Neuronal stem cell (in vitro differentiated cells): ENCODE data around the gene C2orf42.
A peak's percentile ranks its signal among the peaks of the same experiment; 100 is the strongest.
"Not testable (repeated sequence)": the region's sequence is repeated elsewhere in the genome, so short reads cannot be mapped to it uniquely, and the experiment has no call there.

Experiments used
- DNase-seq: peaks from one replicate; pipeline ENCODE4 v3.0.0-alpha.2; 2013; ENCODE audit warnings: low spot score
- H2AFZ ChIP-seq: one replicate; pipeline ENCODE4 v1.6.1; 2013; ENCODE audit warnings: mild to moderate bottlenecking, low read length, inconsistent platforms
- H2AK5ac ChIP-seq: 2 replicates; pipeline ENCODE4 v1.6.1; 2013; ENCODE audit warnings: low read depth, mild to moderate bottlenecking, inconsistent platforms, low read length, moderate library complexity, mixed read lengths
- H2BK120ac ChIP-seq: 2 replicates; pipeline ENCODE4 v1.6.1; 2013; ENCODE audit warnings: low read depth, mild to moderate bottlenecking, inconsistent platforms, low read length, moderate library complexity, mixed read lengths
- H2BK12ac ChIP-seq: one replicate; pipeline ENCODE4 v1.6.1; 2013; ENCODE audit warnings: low read length, inconsistent platforms
- H2BK15ac ChIP-seq: 2 replicates; pipeline ENCODE4 v1.6.1; 2013; ENCODE audit warnings: mild to moderate bottlenecking, low read length, inconsistent platforms, mixed read lengths
- H2BK5ac ChIP-seq: one replicate; pipeline ENCODE4 v1.6.1; 2013; ENCODE audit warnings: inconsistent platforms, mild to moderate bottlenecking, low read length, moderate library complexity
- H3K14ac ChIP-seq: one replicate; pipeline ENCODE4 v1.6.1; 2013; ENCODE audit warnings: low read length, inconsistent platforms
- H3K18ac ChIP-seq: 2 replicates; pipeline ENCODE4 v1.6.1; 2013; ENCODE audit warnings: low read length, inconsistent platforms
- H3K23ac ChIP-seq: 2 replicates; pipeline ENCODE4 v1.6.1; 2013; ENCODE audit warnings: low read depth, mild to moderate bottlenecking, mixed read lengths, low read length, inconsistent platforms; ENCODE audit not compliant: poor library complexity
- H3K27ac ChIP-seq: replicated peaks from 3 replicates; pipeline ENCODE4 v1.5.1; 2013; ENCODE audit warnings: low read length, inconsistent platforms
- H3K27me3 ChIP-seq, 3 experiments: 2 replicates each; pipeline ENCODE4 v1.6.1; 2013; ENCODE audit warnings: low read length in 3 of 3, mild to moderate bottlenecking in 2 of 3, inconsistent platforms in 1 of 3, low read depth in 1 of 3, mixed read lengths in 1 of 3, moderate library complexity in 1 of 3; ENCODE audit not compliant: control insufficient read depth in 3 of 3, insufficient read depth in 3 of 3
- H3K36me3 ChIP-seq, 2 donors: replicated peaks in 1 of 2; 2 replicates each; pipeline ENCODE4 v1.6.1; 2013; ENCODE audit warnings: low read length in 2 of 2; ENCODE audit not compliant: control insufficient read depth in 2 of 2, insufficient read depth in 2 of 2
- H3K4ac ChIP-seq: 2 replicates; pipeline ENCODE4 v1.6.1; 2013; ENCODE audit warnings: inconsistent platforms, mild to moderate bottlenecking, low read length, moderate library complexity
- H3K4me1 ChIP-seq, 2 donors: 1 replicate in 1 of 2; 2 replicates in 1 of 2; pipeline ENCODE4 v1.6.1; 2013; ENCODE audit warnings: low read length in 2 of 2, low read depth in 1 of 2; ENCODE audit not compliant: control insufficient read depth in 2 of 2, insufficient read depth in 1 of 2
- H3K4me2 ChIP-seq: one replicate; pipeline ENCODE4 v1.6.1; 2013; ENCODE audit warnings: mild to moderate bottlenecking, low read length, inconsistent platforms; ENCODE audit not compliant: insufficient read depth, poor library complexity, severe bottlenecking
- H3K4me3 ChIP-seq, 2 donors: 2 replicates each; pipeline ENCODE4 v1.5.1; 2013; ENCODE audit warnings: low read length in 2 of 2, mild to moderate bottlenecking in 2 of 2, inconsistent platforms in 1 of 2, moderate library complexity in 1 of 2
- H3K79me1 ChIP-seq: one replicate; pipeline ENCODE4 v1.6.1; 2013; ENCODE audit warnings: low read depth, mild to moderate bottlenecking, inconsistent platforms, low read length, moderate library complexity
- H3K9ac ChIP-seq: one replicate; pipeline ENCODE4 v1.6.1; 2013; ENCODE audit warnings: mild to moderate bottlenecking, low read depth, low read length, inconsistent platforms; ENCODE audit not compliant: poor library complexity
- H3K9me3 ChIP-seq, 2 donors: replicated peaks in 1 of 2; 2 replicates each; pipeline versions ENCODE3 to v1.6.1; 2013; ENCODE audit warnings: low read length in 2 of 2, mild to moderate bottlenecking in 2 of 2, inconsistent platforms in 1 of 2, low read depth in 1 of 2, mixed read lengths in 1 of 2, moderate library complexity in 1 of 2; ENCODE audit not compliant: control insufficient read depth in 2 of 2, insufficient read depth in 1 of 2
- H4K8ac ChIP-seq: one replicate; pipeline ENCODE4 v1.6.1; 2013; ENCODE audit warnings: low read depth, mild to moderate bottlenecking, inconsistent platforms, low read length, moderate library complexity
- H4K91ac ChIP-seq: one replicate; pipeline ENCODE4 v1.6.1; 2013; ENCODE audit warnings: low read length, low read depth, mild to moderate bottlenecking, inconsistent platforms; ENCODE audit not compliant: poor library complexity
- WGBS, 2 donors: extraction: QIAGEN DNeasy Blood & Tissue Kit; methylation state at CpG; one replicate each; pipeline ENCODE4 v1.1.7; 2013; ENCODE audit warnings: missing lambda C conversion rate in 2 of 2, mixed read lengths in 1 of 2; ENCODE audit not compliant: insufficient read length in 2 of 2, insufficient replicate concordance in 1 of 2; ENCODE audit errors: extremely low coverage in 2 of 2; 5-methylcytosine and 5-hydroxymethylcytosine counted together

Gene C2orf42

GRCh38 chr2:70181363-70181956 is 9.4 kb downstream of the C2orf42 start:
- Histone ChIP-seq H2BK12ac (no peak overlapping the region), H2BK5ac (no peak overlapping the region), H2BK15ac (no peak overlapping the region), H3K4ac (no peak overlapping the region), H2AFZ (no peak overlapping the region), H3K9ac (no peak overlapping the region), H2BK120ac (no peak overlapping the region), H3K36me3 (peaks cover 8 to 55% of the 10 kb centered on the region in 2 donors), H3K4me1 (no peaks in the 10 kb centered on the region), H3K79me1 (peaks cover 2% of the 10 kb centered on the region), H2AK5ac (no peak overlapping the region), H4K91ac (no peak overlapping the region), H3K4me3 (no peak overlapping the region), H3K27me3 (no peaks in the 10 kb centered on the region), H3K18ac (no peak overlapping the region), H3K23ac (peak overlapping the region; percentile 40), H3K27ac (no peak overlapping the region), H3K9me3 (no peaks in the 10 kb centered on the region), H4K8ac (no peak overlapping the region), H3K4me2 (no peak overlapping the region), H3K14ac (no peak overlapping the region)
- WGBS, 2 donors: no CpG with 5 or more reads among the region's 16 CpGs
- DNase-seq: no peak

- no peak overlapping the region for H3K4me3 ChIP-seq
- WGBS, 2 donors: no CpG with 5 or more reads among the region's 8 CpGs
- H2AFZ ChIP-seq: no peak overlapping the region
- no peak overlapping the region for H2AK5ac ChIP-seq
- H3K9ac ChIP-seq: no peak overlapping the region
- no peak overlapping the region for H2BK12ac ChIP-seq
- H3K23ac ChIP-seq: no peak overlapping the region
- no peak overlapping the region for H2BK15ac ChIP-seq
- DNase-seq: no peak
- H3K79me1 ChIP-seq: no peaks in the 10 kb centered on the region
- H4K91ac ChIP-seq: no peak overlapping the region
- no peaks in the 10 kb centered on the region for H3K27me3 ChIP-seq
- no peak overlapping the region for H2BK120ac ChIP-seq
- H3K27ac ChIP-seq: no peak overlapping the region
- no peak overlapping the region for H4K8ac ChIP-seq
- no peak overlapping the region for H3K18ac ChIP-seq
- H3K14ac ChIP-seq: no peak overlapping the region
- H3K4me1 ChIP-seq: no peaks in the 10 kb centered on the region
- no peaks in the 10 kb centered on the region for H3K9me3 ChIP-seq
- H3K4ac ChIP-seq: no peak overlapping the region
- no peak overlapping the region for H2BK5ac ChIP-seq
- peaks cover 7 to 79% of the 10 kb centered on the region in 2 donors for H3K36me3 ChIP-seq
- H3K4me2 ChIP-seq: no peak overlapping the region
These were observed 17.3 kb downstream of the C2orf42 start for GRCh38 chr2:70173520-70173919.

- not testable (repeated sequence) for H3K4me2 ChIP-seq, DNase-seq, H3K4me1 ChIP-seq, H3K4ac ChIP-seq, H2BK15ac ChIP-seq, H3K9ac ChIP-seq, H3K27ac ChIP-seq, H2BK120ac ChIP-seq, H4K91ac ChIP-seq, H2BK12ac ChIP-seq, H2AFZ ChIP-seq, H3K27me3 ChIP-seq, H3K23ac ChIP-seq, H3K9me3 ChIP-seq, H4K8ac ChIP-seq, H3K4me3 ChIP-seq, H2AK5ac ChIP-seq, H3K79me1 ChIP-seq, H2BK5ac ChIP-seq, H3K18ac ChIP-seq, H3K14ac ChIP-seq
- WGBS, 2 donors: no CpG with 5 or more reads among the region's 11 CpGs
- H3K36me3 ChIP-seq: peaks cover 8 to 70% of the 10 kb centered on the region in 2 donors
These were observed 21.1 kb downstream of the C2orf42 start for GRCh38 chr2:70169654-70170245.

GRCh38 chr2:70161069-70161534 is 29.7 kb downstream of the C2orf42 start:
- Histone ChIP-seq H3K4me1 (no peaks in the 10 kb centered on the region), H4K8ac (no peak overlapping the region), H3K4me2 (no peak overlapping the region), H2BK15ac (no peak overlapping the region), H3K18ac (no peak overlapping the region), H2BK120ac (no peak overlapping the region), H3K9me3 (no peaks in the 10 kb centered on the region), H2AK5ac (no peak overlapping the region), H2BK12ac (no peak overlapping the region), H3K4me3 (no peak overlapping the region), H2AFZ (no peak overlapping the region), H3K4ac (no peak overlapping the region), H4K91ac (no peak overlapping the region), H3K36me3 (peaks cover 1 to 69% of the 10 kb centered on the region in 2 donors), H3K27ac (no peak overlapping the region), H3K27me3 (no peaks in the 10 kb centered on the region), H3K14ac (no peak overlapping the region), H3K23ac (no peak overlapping the region), H3K9ac (no peak overlapping the region), H3K79me1 (no peaks in the 10 kb centered on the region), H2BK5ac (no peak overlapping the region)
- no CpG with 5 or more reads among the region's 2 CpGs for WGBS, 2 donors
- DNase-seq: no peak
